A549 (cell line): ENCODE data around the gene XIAP. TPM values are rescaled to one million over a fixed set of nuclear protein-coding genes. Genes with fewer than 3 reads are reported as not detected.

Experiments used
- ATAC-seq, 2 experiments: fragments of 200-7000 bp in 1 of 2; fragments of >200 bp in 1 of 2; cut with Nextera tagmentation in 1 of 2; cut with Tn5 transposase in 1 of 2; 3 replicates each; pipeline versions ENCODE4 v1.8.0 to v1.9.1; 2018 to 2020; ENCODE audit warnings: mild to moderate bottlenecking in 1 of 2, moderate library complexity in 1 of 2
- CTCF ChIA-PET: fragments of 300-600 bp; sonication (Branson Sonifier 250); formaldehyde crosslinking; extraction: SDS; loops from one replicate; lab custom pipeline; 2021; ENCODE audit warnings: antibody characterized with exemption, inconsistent platforms; lab: Yijun Ruan, JAX
- POLR2A ChIA-PET: fragments of 350-600 bp; formaldehyde crosslinking; extraction: SDS; loops from one replicate; lab custom pipeline; 2021; ENCODE audit warnings: antibody characterized with exemption, inconsistent platforms; lab: Yijun Ruan, JAX
- DNase-seq, 2 experiments: peaks; one replicate each; pipeline versions ENCODE4 v3.0.0 to v3.0.0-alpha.2; 2011 to 2016; ENCODE audit warnings: low read depth in 1 of 2, low spot score in 1 of 2
- FAIRE-seq: peaks from 2 replicates; lab custom pipeline; 2011; peaks lifted over from hg19 to GRCh38; lab: Jason Lieb, UNC
- H3K27ac ChIP-seq, 2 experiments: fragments of >200 bp; sonication (Bioruptor Twin); formaldehyde crosslinking; 3 replicates each; pipeline ENCODE4 v1.5.1; 2016 to 2017
- H3K4me1 ChIP-seq: fragments of >200 bp; sonication (Bioruptor Twin); formaldehyde crosslinking; 3 replicates; pipeline ENCODE4 v1.6.1; 2016
- H3K4me2 ChIP-seq: fragments of >200 bp; sonication (Bioruptor Twin); formaldehyde crosslinking; 3 replicates; pipeline ENCODE4 v1.6.1; 2016
- H3K4me3 ChIP-seq: fragments of >200 bp; sonication (Bioruptor Twin); formaldehyde crosslinking; 3 replicates; pipeline ENCODE4 v1.5.1; 2016
- H3K9me3 ChIP-seq: fragments of >200 bp; sonication (Bioruptor Twin); formaldehyde crosslinking; 3 replicates; pipeline ENCODE4 v1.6.1; 2016
- ATOH8 ChIP-seq: fragments of 250-450 bp; sonication (Bioruptor Pico); IDR thresholded peaks from 2 replicates; pipeline ENCODE4 v1.5.0; 2020; ENCODE audit warnings: low read depth, mild to moderate bottlenecking, moderate library complexity
- CBX2 ChIP-seq: fragments of 200-600 bp; sonication (generic); IDR thresholded peaks from 2 replicates; pipeline ENCODE4 v1.6.1; 2016; ENCODE audit warnings: low read depth, mild to moderate bottlenecking, borderline replicate concordance
- CBX8 ChIP-seq: fragments of 200-600 bp; sonication (generic); IDR thresholded peaks from 2 replicates; pipeline ENCODE4 v1.6.1; 2016
- CHD4 ChIP-seq: fragments of 200-600 bp; sonication (generic); IDR thresholded peaks from 2 replicates; pipeline ENCODE4 v1.6.1; 2016; ENCODE audit warnings: antibody characterized with exemption, mild to moderate bottlenecking, borderline replicate concordance
- CTCF ChIP-seq: fragments of >200 bp; sonication (Bioruptor Twin); formaldehyde crosslinking; IDR thresholded peaks from 3 replicates; pipeline ENCODE4 v1.5.1; 2016
- EHMT2 ChIP-seq: fragments of 200-600 bp; sonication (generic); IDR thresholded peaks from 2 replicates; pipeline ENCODE4 v1.6.1; 2016; ENCODE audit warnings: antibody characterized with exemption, low read depth, mild to moderate bottlenecking, moderate library complexity
- FOSL2 ChIP-seq, 2 experiments: fragments of 450-650 bp in 1 of 2; fragments of >200 bp in 1 of 2; sonication (Bioruptor Twin) in 1 of 2; formaldehyde crosslinking; IDR thresholded peaks; 2 replicates each; pipeline versions ENCODE4 v1.5.0 to v1.6.1; 2016 to 2020; ENCODE audit warnings: mild to moderate bottlenecking in 1 of 2, moderate library complexity in 1 of 2
- HEYL ChIP-seq: fragments of 250-450 bp; sonication (Bioruptor Pico); IDR thresholded peaks from 2 replicates; pipeline ENCODE4 v1.8.0; 2021; ENCODE audit warnings: mild to moderate bottlenecking, moderate library complexity
- HOXA7 ChIP-seq: fragments of 250-450 bp; sonication (Bioruptor Pico); IDR thresholded peaks from 2 replicates; pipeline ENCODE4 v1.5.0; 2020; ENCODE audit warnings: mild to moderate bottlenecking, moderate library complexity
- JUNB ChIP-seq: fragments of >200 bp; sonication (Bioruptor Twin); formaldehyde crosslinking; IDR thresholded peaks from 2 replicates; pipeline ENCODE4 v1.6.1; 2016
- KDM1A ChIP-seq: fragments of 200-600 bp; sonication (generic); IDR thresholded peaks from 2 replicates; pipeline ENCODE4 v1.6.1; 2016; ENCODE audit warnings: low read depth, mild to moderate bottlenecking
- KDM5A ChIP-seq: fragments of 200-600 bp; sonication (generic); IDR thresholded peaks from 2 replicates; pipeline ENCODE4 v1.6.1; 2016; ENCODE audit warnings: antibody characterized with exemption, mild to moderate bottlenecking
- MAFK ChIP-seq: fragments of 450-650 bp; IDR thresholded peaks from 2 replicates; pipeline ENCODE4 v1.6.1; 2014; ENCODE audit not compliant: partially characterized antibody
- MAZ ChIP-seq: fragments of 150-350 bp; IDR thresholded peaks from 2 replicates; pipeline ENCODE4 v1.6.1; 2014; ENCODE audit warnings: antibody characterized with exemption, low read depth, low read length, borderline replicate concordance
- POLR2AphosphoS2 ChIP-seq: conservative IDR thresholded peaks from 2 replicates; pipeline ENCODE4 v1.6.1; 2012; ENCODE audit warnings: low read length, improper control_type of control experiment, inconsistent platforms
- RARB ChIP-seq: fragments of 250-450 bp; sonication (Bioruptor Pico); IDR thresholded peaks from 2 replicates; pipeline ENCODE4 v1.8.0; 2021; ENCODE audit warnings: mild to moderate bottlenecking, moderate library complexity
- RFX5 ChIP-seq: fragments of 450-650 bp; IDR thresholded peaks from 2 replicates; pipeline ENCODE4 v1.7.1; 2014; ENCODE audit warnings: antibody characterized with exemption, mild to moderate bottlenecking, moderate library complexity
- TFCP2L1 ChIP-seq: fragments of 250-450 bp; sonication (Bioruptor Pico); IDR thresholded peaks from 2 replicates; pipeline ENCODE4 v1.5.0; 2021; ENCODE audit warnings: mild to moderate bottlenecking
- TP53 ChIP-seq: fragments of 250-450 bp; sonication (Bioruptor Pico); IDR thresholded peaks from 2 replicates; pipeline ENCODE4 v1.5.0; 2021; ENCODE audit warnings: mild to moderate bottlenecking, moderate library complexity
- ZC3H11A ChIP-seq: fragments of 450-650 bp; IDR thresholded peaks from 2 replicates; pipeline ENCODE4 v1.6.1; 2014; ENCODE audit warnings: antibody characterized with exemption, mild to moderate bottlenecking
- WGBS: methylation state at CpG from one replicate; pipeline ENCODE4 v1.1.6; 2017; ENCODE audit errors: missing lambda C conversion rate; 5-methylcytosine and 5-hydroxymethylcytosine counted together
- polyA plus RNA-seq, 4 experiments: library from polyadenylated mRNA; depleted of rRNA in 3 of 4; stranded (reverse); fragments of >200 nt; fragmentation: RNase III in 1 of 4; extraction: RNeasy Plus Mini Kit Qiagen cat#74134 plus additional on column Dnase treatment in 1 of 4; gene quantifications; 2 replicates in 3 of 4; 3 replicates in 1 of 4; pipeline ENCODE4 v1.2.3, GENCODE V29; 2011 to 2017
- TF ChIP-seq, protein P1 (sequence below): IDR thresholded peaks from 2 replicates; pipeline ENCODE4 v1.6.1; 2012

The XIAP gene
- polyA plus RNA-seq, 2 of the 4 experiments (the other 2 are of a cell fraction): 42.9 to 44.1 TPM

GRCh38 chrX:123854329-123854728, 5.5 kb upstream of the XIAP start:
- DNase-seq: no peak
- no peaks in the 10 kb centered on the region for H3K9me3 ChIP-seq
- TF ChIP-seq MAZ: no peak
- no peak for TF ChIP-seq CTCF
- no peak for TF ChIP-seq RFX5
- TF ChIP-seq EHMT2: no peak
- no peak for TF ChIP-seq JUNB
- TF ChIP-seq TP53 (CRISPR knock-in tag): no peak
- no peak for TF ChIP-seq HOXA7
- no peak for TF ChIP-seq RARB
- 60% methylated on average over 2 of the region's 2 CpGs for WGBS
- no peak overlapping the region for H3K27ac ChIP-seq
- H3K4me1 ChIP-seq: peaks cover 10% of the 10 kb centered on the region; the same call in 2 of the 3 replicates
- no peak overlapping the region for H3K4me2 ChIP-seq
- peak in 1 of 2 experiments; percentile 37; a peak in 1 of 6 replicates for ATAC-seq
- no peak for FAIRE-seq
- no peak overlapping the region for H3K4me3 ChIP-seq
- ChIA-PET CTCF (interaction anchor here (1.0 kb wide), 1 partner anchor 18 kb away, joined by 4 read pairs; no protein-coding TSS in a partner anchor), POLR2A (no interaction called here)

DNA sequence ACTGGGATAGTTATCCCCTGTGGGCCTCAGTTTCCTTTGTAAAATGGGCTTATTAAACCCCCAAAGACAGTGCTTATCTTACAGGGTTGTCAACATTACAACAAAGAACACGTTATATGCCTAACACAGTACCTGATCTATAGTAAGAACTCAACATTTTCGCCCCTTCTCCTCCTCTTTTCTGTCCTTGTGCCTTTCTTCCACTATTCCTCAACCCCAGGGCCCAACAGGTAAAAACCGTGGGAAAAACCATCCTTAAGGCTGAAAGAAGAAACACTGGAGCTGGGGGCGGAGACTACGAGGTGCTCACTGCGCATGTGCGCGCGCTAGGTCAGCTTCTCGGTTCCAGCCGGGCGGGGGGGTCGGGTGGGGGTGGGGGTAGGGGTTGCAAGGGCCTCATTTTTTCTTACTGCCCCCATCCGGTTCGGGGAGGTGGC, 426 bp upstream of the XIAP start:
- 1% methylated on average over 4 of the region's 15 CpGs for WGBS
- ATAC-seq: peak; percentile 52 to 60; a peak in 5 of 6 replicates
- Histone ChIP-seq H3K9me3 (no peaks in the 10 kb centered on the region), H3K4me3 (peak overlapping the region; percentile 83), H3K4me2 (peak overlapping the region; percentile 83), H3K4me1 (peaks cover 10% of the 10 kb centered on the region; the same call in 2 of the 3 replicates), H3K27ac (peak overlapping the region; percentile 97 to 100)
- DNase-seq: no peak
- CTCF ChIA-PET: interaction anchor here (2.3 kb wide), 1 partner anchor 25 kb away, joined by 8 read pairs; no protein-coding TSS in a partner anchor
- no peak for FAIRE-seq
- POLR2A ChIA-PET: interaction anchor here (0.6 to 2.0 kb wide), 10 partner anchors 23 to 1620 kb away, joined by 3 to 18 read pairs (median 4); no protein-coding TSS in a partner anchor
- TF ChIP-seq MAFK (no peak), KDM5A (no peak), CBX2 (no peak), RFX5 (no peak), TFCP2L1 (CRISPR knock-in tag) (no peak), CHD4 (no peak), ZC3H11A (no peak), HOXA7 (no peak), CBX8 (no peak), HEYL (CRISPR knock-in tag) (no peak), RARB (no peak), POLR2AphosphoS2 (no peak), KDM1A (no peak), FOSL2 (IDR thresholded peaks at IDR 0.05) (no peak), FOSL2 (CRISPR knock-in tag; IDR thresholded peaks at IDR 0.05) (no peak), ATOH8 (CRISPR knock-in tag) (no peak), CTCF (no peak)
- TF ChIP-seq, protein P1, sequence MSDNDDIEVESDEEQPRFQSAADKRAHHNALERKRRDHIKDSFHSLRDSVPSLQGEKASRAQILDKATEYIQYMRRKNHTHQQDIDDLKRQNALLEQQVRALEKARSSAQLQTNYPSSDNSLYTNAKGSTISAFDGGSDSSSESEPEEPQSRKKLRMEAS: no peak
